Ishikawa (cell line): ENCODE results near the gene POFUT1.

Experiments used
- CEBPB ChIP-seq: IDR thresholded peaks from 2 replicates; pipeline ENCODE4 v1.6.1; 2012
- CREB1 ChIP-seq: IDR thresholded peaks from 2 replicates; pipeline ENCODE4 v1.6.1; 2012; ENCODE audit warnings: low read depth
- EGR1 ChIP-seq: IDR thresholded peaks from 2 replicates; pipeline ENCODE4 v1.6.1; 2012
- EP300 ChIP-seq: IDR thresholded peaks from 2 replicates; pipeline ENCODE4 v1.6.1; 2012; ENCODE audit warnings: borderline replicate concordance
- FOXM1 ChIP-seq: IDR thresholded peaks from 2 replicates; pipeline ENCODE4 v1.6.1; 2012; ENCODE audit warnings: low read depth, borderline replicate concordance
- RAD21 ChIP-seq: IDR thresholded peaks from 2 replicates; pipeline ENCODE4 v1.6.1; 2012; ENCODE audit warnings: low read depth
- REST ChIP-seq: IDR thresholded peaks from 2 replicates; pipeline ENCODE4 v1.6.1; 2012; ENCODE audit warnings: low read depth, mild to moderate bottlenecking
- TAF1 ChIP-seq: IDR thresholded peaks from 2 replicates; pipeline ENCODE4 v1.6.1; 2012; ENCODE audit warnings: low read depth, mild to moderate bottlenecking
- TCF12 ChIP-seq: IDR thresholded peaks from 2 replicates; pipeline ENCODE4 v1.6.1; 2012; ENCODE audit warnings: low read depth
- TEAD4 ChIP-seq: IDR thresholded peaks from 2 replicates; pipeline ENCODE4 v1.6.1; 2012
- YY1 ChIP-seq: IDR thresholded peaks from 2 replicates; pipeline ENCODE4 v1.6.1; 2012; ENCODE audit warnings: low read depth
- ZBTB7A ChIP-seq: IDR thresholded peaks from 2 replicates; pipeline ENCODE4 v1.6.1; 2012; ENCODE audit warnings: low read depth
- TF ChIP-seq, protein P1 (sequence below): IDR thresholded peaks from 2 replicates; pipeline ENCODE4 v1.6.1; 2012

- TF ChIP-seq, protein P1, sequence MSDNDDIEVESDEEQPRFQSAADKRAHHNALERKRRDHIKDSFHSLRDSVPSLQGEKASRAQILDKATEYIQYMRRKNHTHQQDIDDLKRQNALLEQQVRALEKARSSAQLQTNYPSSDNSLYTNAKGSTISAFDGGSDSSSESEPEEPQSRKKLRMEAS = no peak
- TF ChIP-seq FOXM1 = no peak
- TF ChIP-seq TAF1 = no peak
- TF ChIP-seq CEBPB = no peak
- TF ChIP-seq EP300 = no peak
- TF ChIP-seq ZBTB7A = no peak
- no peak for TF ChIP-seq EGR1
- TF ChIP-seq REST = no peak
- TF ChIP-seq RAD21 = no peak
- no peak for TF ChIP-seq YY1
- TF ChIP-seq TEAD4 = no peak
- TF ChIP-seq CREB1 = no peak
- TF ChIP-seq TCF12 = no peak
Observed at GRCh38 chr20:32251470-32251869, 43.8 kb downstream of the POFUT1 start.
